Measurements from ENCODE around the gene ILK. TPM values are rescaled to one million over a fixed set of nuclear protein-coding genes. Genes with fewer than 3 reads are reported as not detected.
A peak's percentile ranks its signal among the peaks of the same experiment; 100 is the strongest.

Gene ILK
- total RNA-seq, 1 donor from 2014 or later: 209 TPM

- H3K36me3 Mint-ChIP-seq (ENCODE audit: low read depth, unreplicated experiment): peaks cover 18% of the 10 kb centered on the region
- no peak overlapping the region for H3K9ac ChIP-seq (ENCODE audit: low read length)
- TF ChIP-seq EZH2 (IDR thresholded peaks at IDR 0.05; ENCODE audit: insufficient read depth, low read length): no peak
- no peak for TF ChIP-seq CTCF (IDR thresholded peaks at IDR 0.05; ENCODE audit: insufficient read depth, low read depth, low read length)
- no peak overlapping the region for H3K27ac ChIP-seq (ENCODE audit: low read depth, low read length)
- H3K9me3 ChIP-seq (ENCODE audit: insufficient read depth, low read depth, low read length): no peaks in the 10 kb centered on the region
- no peak overlapping the region for H3K4me2 ChIP-seq (ENCODE audit: low read length)
- peaks cover 8% of the 10 kb centered on the region for H3K4me1 ChIP-seq (ENCODE audit: insufficient read depth, low read length)
- H3K27me3 Mint-ChIP-seq (ENCODE audit: low read depth, unreplicated experiment): peaks cover 42% of the 10 kb centered on the region
- no peaks in the 10 kb centered on the region for H3K27me3 ChIP-seq (ENCODE audit: insufficient read depth, low read length)
- no peaks in the 10 kb centered on the region for H3K9me3 Mint-ChIP-seq (ENCODE audit: unreplicated experiment)
- FAIRE-seq (no peak), DNase-seq (ENCODE audit: low read depth) (no peak)
- H3K4me1 Mint-ChIP-seq (ENCODE audit: low read depth, unreplicated experiment): no peaks in the 10 kb centered on the region
- peak overlapping the region; percentile 62 for H3K27ac Mint-ChIP-seq (ENCODE audit: unreplicated experiment)
- no peak overlapping the region for H3K4me3 Mint-ChIP-seq (ENCODE audit: unreplicated experiment)
- no peak overlapping the region for H2AFZ ChIP-seq (ENCODE audit: low read depth, low read length)
- H3K4me3 ChIP-seq (ENCODE audit: insufficient read depth, low read depth, low read length): no peak overlapping the region
- no peaks in the 10 kb centered on the region for H4K20me1 ChIP-seq (ENCODE audit: insufficient read depth, low read length)
- H3K79me2 ChIP-seq (ENCODE audit: insufficient read depth, low read length): no peaks in the 10 kb centered on the region
- H3K36me3 ChIP-seq (ENCODE audit: insufficient read depth, low read length): no peaks in the 10 kb centered on the region
These were observed 27.9 kb downstream of the ILK start for GRCh38 chr11:6631361-6631890.

GRCh38 chr11:6632116-6633073 is 28.8 kb downstream of the ILK start:
- no peak overlapping the region for H3K4me2 ChIP-seq (ENCODE audit: low read length)
- H3K36me3 ChIP-seq (ENCODE audit: insufficient read depth, low read length): no peaks in the 10 kb centered on the region
- TF ChIP-seq CTCF (IDR thresholded peaks at IDR 0.05; ENCODE audit: insufficient read depth, low read depth, low read length): no peak
- no peak for TF ChIP-seq EZH2 (IDR thresholded peaks at IDR 0.05; ENCODE audit: insufficient read depth, low read length)
- no peak overlapping the region for H3K27ac ChIP-seq (ENCODE audit: low read depth, low read length)
- no peaks in the 10 kb centered on the region for H3K79me2 ChIP-seq (ENCODE audit: insufficient read depth, low read length)
- H3K9me3 ChIP-seq (ENCODE audit: insufficient read depth, low read depth, low read length): no peaks in the 10 kb centered on the region
- no peak overlapping the region for H3K9ac ChIP-seq (ENCODE audit: low read length)
- DNase-seq (ENCODE audit: low read depth) (no peak), FAIRE-seq (no peak)
- no peaks in the 10 kb centered on the region for H3K27me3 ChIP-seq (ENCODE audit: insufficient read depth, low read length)
- H3K4me3 ChIP-seq (ENCODE audit: insufficient read depth, low read depth, low read length): no peak overlapping the region
- no peak overlapping the region for H3K4me3 Mint-ChIP-seq (ENCODE audit: unreplicated experiment)
- H3K27ac Mint-ChIP-seq (ENCODE audit: unreplicated experiment): no peak overlapping the region
- no peaks in the 10 kb centered on the region for H3K4me1 Mint-ChIP-seq (ENCODE audit: low read depth, unreplicated experiment)
- no peaks in the 10 kb centered on the region for H3K9me3 Mint-ChIP-seq (ENCODE audit: unreplicated experiment)
- no peaks in the 10 kb centered on the region for H4K20me1 ChIP-seq (ENCODE audit: insufficient read depth, low read length)
- peaks cover 8% of the 10 kb centered on the region for H3K4me1 ChIP-seq (ENCODE audit: insufficient read depth, low read length)
- no peak overlapping the region for H2AFZ ChIP-seq (ENCODE audit: low read depth, low read length)
- peaks cover 18% of the 10 kb centered on the region for H3K36me3 Mint-ChIP-seq (ENCODE audit: low read depth, unreplicated experiment)
- H3K27me3 Mint-ChIP-seq (ENCODE audit: low read depth, unreplicated experiment): peaks cover 37% of the 10 kb centered on the region
